ENCODE results near the gene RTN4RL1. TPM values are rescaled to one million over a fixed set of nuclear protein-coding genes. Genes with fewer than 3 reads are reported as not detected.

RTN4RL1 gene
- total RNA-seq, 1 donor from 2014 or later: 0.77 TPM

DNA sequence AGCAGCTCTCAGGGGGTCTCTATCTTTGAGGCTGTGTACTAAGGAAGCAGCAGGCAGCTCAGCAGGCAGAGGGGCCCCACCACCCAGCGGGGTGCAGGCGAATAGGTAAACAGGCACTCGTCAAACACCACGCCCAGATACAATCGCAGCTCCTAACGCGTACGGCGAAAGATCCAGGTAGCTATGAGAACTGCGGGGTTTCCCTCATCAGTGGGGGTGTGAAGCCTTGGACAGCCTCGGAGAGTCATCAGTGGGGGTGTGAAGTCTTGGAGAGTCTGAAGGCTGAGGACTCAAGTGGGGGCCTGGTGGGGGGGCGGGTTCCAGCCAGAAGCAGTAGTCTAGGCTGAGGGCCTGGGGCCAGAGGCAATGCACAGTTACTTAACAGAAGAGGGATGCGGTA lies 69.0 kb downstream of the RTN4RL1 start:
- Histone ChIP-seq H3K4me3 (ENCODE audit: insufficient read depth, low read depth, low read length) (no peak overlapping the region), H3K36me3 (ENCODE audit: insufficient read depth, low read length) (no peaks in the 10 kb centered on the region), H3K9me3 (ENCODE audit: insufficient read depth, low read depth, low read length) (no peaks in the 10 kb centered on the region), H3K9ac (ENCODE audit: low read length) (no peak overlapping the region), H3K27me3 (ENCODE audit: insufficient read depth, low read length) (no peaks in the 10 kb centered on the region), H4K20me1 (ENCODE audit: insufficient read depth, low read length) (no peaks in the 10 kb centered on the region), H3K4me1 (ENCODE audit: insufficient read depth, low read length) (no peaks in the 10 kb centered on the region), H2AFZ (ENCODE audit: low read depth, low read length) (no peak overlapping the region), H3K27ac (ENCODE audit: low read depth, low read length) (no peak overlapping the region), H3K79me2 (ENCODE audit: insufficient read depth, low read length) (no peaks in the 10 kb centered on the region), H3K4me2 (ENCODE audit: low read length) (no peak overlapping the region)
- H3K4me3 Mint-ChIP-seq (ENCODE audit: unreplicated experiment): no peak overlapping the region
- TF ChIP-seq CTCF (IDR thresholded peaks at IDR 0.05; ENCODE audit: insufficient read depth, low read depth, low read length) (no peak), EZH2 (IDR thresholded peaks at IDR 0.05; ENCODE audit: insufficient read depth, low read length) (no peak)
- no peaks in the 10 kb centered on the region for H3K9me3 Mint-ChIP-seq (ENCODE audit: unreplicated experiment)
- H3K36me3 Mint-ChIP-seq (ENCODE audit: low read depth, unreplicated experiment): no peaks in the 10 kb centered on the region
- H3K4me1 Mint-ChIP-seq (ENCODE audit: low read depth, unreplicated experiment): peaks cover 3% of the 10 kb centered on the region
- peaks cover 16% of the 10 kb centered on the region for H3K27me3 Mint-ChIP-seq (ENCODE audit: low read depth, unreplicated experiment)
- DNase-seq (ENCODE audit: low read depth) (no peak), FAIRE-seq (no peak)
- H3K27ac Mint-ChIP-seq (ENCODE audit: unreplicated experiment): no peak overlapping the region

GRCh38 chr17:1953831-1954230 lies 71.3 kb downstream of the RTN4RL1 start:
- DNase-seq (ENCODE audit: low read depth): no peak
- Histone ChIP-seq H3K4me1 (ENCODE audit: insufficient read depth, low read length) (no peaks in the 10 kb centered on the region), H2AFZ (ENCODE audit: low read depth, low read length) (no peak overlapping the region), H3K36me3 (ENCODE audit: insufficient read depth, low read length) (no peaks in the 10 kb centered on the region), H3K9ac (ENCODE audit: low read length) (no peak overlapping the region), H3K4me3 (ENCODE audit: insufficient read depth, low read depth, low read length) (no peak overlapping the region), H3K79me2 (ENCODE audit: insufficient read depth, low read length) (no peaks in the 10 kb centered on the region), H3K9me3 (ENCODE audit: insufficient read depth, low read depth, low read length) (no peaks in the 10 kb centered on the region), H3K27me3 (ENCODE audit: insufficient read depth, low read length) (no peaks in the 10 kb centered on the region), H3K4me2 (ENCODE audit: low read length) (no peak overlapping the region), H3K27ac (ENCODE audit: low read depth, low read length) (no peak overlapping the region), H4K20me1 (ENCODE audit: insufficient read depth, low read length) (no peaks in the 10 kb centered on the region)
- H3K27ac Mint-ChIP-seq (ENCODE audit: unreplicated experiment): no peak overlapping the region
- peaks cover 16% of the 10 kb centered on the region for H3K27me3 Mint-ChIP-seq (ENCODE audit: low read depth, unreplicated experiment)
- no peak for TF ChIP-seq EZH2 (IDR thresholded peaks at IDR 0.05; ENCODE audit: insufficient read depth, low read length)
- H3K4me1 Mint-ChIP-seq (ENCODE audit: low read depth, unreplicated experiment): peaks cover 3% of the 10 kb centered on the region
- no peak overlapping the region for H3K4me3 Mint-ChIP-seq (ENCODE audit: unreplicated experiment)
- H3K9me3 Mint-ChIP-seq (ENCODE audit: unreplicated experiment): no peaks in the 10 kb centered on the region
- no peak for FAIRE-seq
- H3K36me3 Mint-ChIP-seq (ENCODE audit: low read depth, unreplicated experiment): no peaks in the 10 kb centered on the region

DNA sequence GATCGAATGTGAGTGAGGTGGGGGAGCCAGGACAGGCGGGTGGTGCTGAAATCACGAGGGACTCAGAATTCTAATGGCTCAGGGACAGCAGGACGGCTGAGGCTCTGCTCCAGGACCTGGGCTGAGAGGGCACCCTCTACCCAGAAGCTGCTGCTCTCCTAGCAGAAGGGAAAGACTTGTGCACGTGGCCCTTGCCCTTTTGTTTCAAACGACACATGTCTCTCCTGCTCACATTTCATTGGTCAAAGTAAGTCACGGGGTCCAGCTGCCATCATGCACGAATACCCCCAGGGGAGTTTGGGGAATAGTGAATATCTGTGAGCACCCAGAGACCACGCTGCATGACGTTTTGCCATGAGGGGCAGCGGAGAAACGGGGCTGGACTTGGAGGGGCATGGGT lies 73.2 kb downstream of the RTN4RL1 start:
- H2AFZ ChIP-seq (ENCODE audit: low read depth, low read length): no peak overlapping the region
- Mint-ChIP-seq H3K27me3 (ENCODE audit: low read depth, unreplicated experiment) (peaks cover 18% of the 10 kb centered on the region), H3K4me3 (ENCODE audit: unreplicated experiment) (no peak overlapping the region), H3K4me1 (ENCODE audit: low read depth, unreplicated experiment) (no peaks in the 10 kb centered on the region), H3K36me3 (ENCODE audit: low read depth, unreplicated experiment) (no peaks in the 10 kb centered on the region), H3K9me3 (ENCODE audit: unreplicated experiment) (no peaks in the 10 kb centered on the region), H3K27ac (ENCODE audit: unreplicated experiment) (no peak overlapping the region)
- H3K27me3 ChIP-seq (ENCODE audit: insufficient read depth, low read length): peaks cover 2% of the 10 kb centered on the region
- FAIRE-seq (no peak), DNase-seq (ENCODE audit: low read depth) (no peak)
- no peaks in the 10 kb centered on the region for H3K4me1 ChIP-seq (ENCODE audit: insufficient read depth, low read length)
- H3K79me2 ChIP-seq (ENCODE audit: insufficient read depth, low read length): no peaks in the 10 kb centered on the region
- H3K9ac ChIP-seq (ENCODE audit: low read length): no peak overlapping the region
- no peak overlapping the region for H3K4me2 ChIP-seq (ENCODE audit: low read length)
- no peaks in the 10 kb centered on the region for H3K9me3 ChIP-seq (ENCODE audit: insufficient read depth, low read depth, low read length)
- no peak overlapping the region for H3K27ac ChIP-seq (ENCODE audit: low read depth, low read length)
- H3K36me3 ChIP-seq (ENCODE audit: insufficient read depth, low read length): no peaks in the 10 kb centered on the region
- TF ChIP-seq CTCF (IDR thresholded peaks at IDR 0.05; ENCODE audit: insufficient read depth, low read depth, low read length): no peak
- no peak for TF ChIP-seq EZH2 (IDR thresholded peaks at IDR 0.05; ENCODE audit: insufficient read depth, low read length)
- H3K4me3 ChIP-seq (ENCODE audit: insufficient read depth, low read depth, low read length): no peak overlapping the region
- no peaks in the 10 kb centered on the region for H4K20me1 ChIP-seq (ENCODE audit: insufficient read depth, low read length)

All from astrocyte (in vitro differentiated cells and primary cell).